HEK293 (cell line): ENCODE data around the gene MOB2.

Experiments
- PBX3 ChIP-seq: sonication (generic); formaldehyde crosslinking; IDR thresholded peaks from 2 replicates; pipeline ENCODE4 v1.8.1; 2022; ENCODE audit warnings: mild to moderate bottlenecking, moderate library complexity, missing genetic modification reagents
- SP2 ChIP-seq: fragments of 450-650 bp; formaldehyde crosslinking; IDR thresholded peaks from 2 replicates; pipeline ENCODE4 v1.5.1; 2016; ENCODE audit warnings: missing biosample characterization, missing genetic modification characterization
- ZNF404 ChIP-seq: fragments of 450-650 bp; formaldehyde crosslinking; IDR thresholded peaks from 2 replicates; pipeline ENCODE4 v1.5.1; 2017; ENCODE audit warnings: missing biosample characterization, missing genetic modification characterization

- no peak for TF ChIP-seq PBX3 (CRISPR knock-in tag)
- TF ChIP-seq ZNF404 (tag by site-specific recombination) = no peak
- no peak for TF ChIP-seq SP2
These were observed 10.1 kb upstream of the MOB2 start for GRCh38 chr11:1496761-1497095.
